Measurements from ENCODE around the gene STPG3. TPM values are rescaled to one million over a fixed set of nuclear protein-coding genes. Genes with fewer than 3 reads are reported as not detected.
A peak's percentile ranks its signal among the peaks of the same experiment; 100 is the strongest.
"Not testable (repeated sequence)": the region's sequence is repeated elsewhere in the genome, so short reads cannot be mapped to it uniquely, and the experiment has no call there.

Gene STPG3
- total RNA-seq, 1 donor from 2014 or later, result not detected

- Mint-ChIP-seq H3K36me3 (ENCODE audit: insufficient read depth) (no peaks in the 10 kb centered on the region), H3K27me3 (no peaks in the 10 kb centered on the region), H3K9me3 (ENCODE audit: low read depth) (no peaks in the 10 kb centered on the region), H3K4me1 (ENCODE audit: low read depth) (peaks cover 8% of the 10 kb centered on the region), H3K4me3 (ENCODE audit: low read depth) (peak within 1 kb of the TSS; percentile 84), H3K27ac (peak within 1 kb of the TSS; percentile 86)
- TF ChIP-seq CTCF (IDR thresholded peaks at IDR 0.05; ENCODE audit: unreplicated experiment), result no peak
- DNase-seq (ENCODE audit: low spot score, unreplicated experiment), result peak; percentile 96
Observed at GRCh38 chr9:137254624-137255447, 3.8 kb downstream of the STPG3 start, which contains the start of gene NELFB. Gene NELFB (plus strand): TSS chr9:137255327.

GRCh38 chr9:137255448-137256114 lies 4.5 kb downstream of the STPG3 start:
- peak; percentile 50 for DNase-seq (ENCODE audit: low spot score, unreplicated experiment)
- Mint-ChIP-seq H3K36me3 (ENCODE audit: insufficient read depth) (no peaks in the 10 kb centered on the region), H3K27ac (peak overlapping the region; percentile 56), H3K9me3 (ENCODE audit: low read depth) (no peaks in the 10 kb centered on the region), H3K27me3 (no peaks in the 10 kb centered on the region), H3K4me1 (ENCODE audit: low read depth) (peaks cover 8% of the 10 kb centered on the region), H3K4me3 (ENCODE audit: low read depth) (peak overlapping the region; percentile 84)
- TF ChIP-seq CTCF (IDR thresholded peaks at IDR 0.05; ENCODE audit: unreplicated experiment), result no peak

DNA sequence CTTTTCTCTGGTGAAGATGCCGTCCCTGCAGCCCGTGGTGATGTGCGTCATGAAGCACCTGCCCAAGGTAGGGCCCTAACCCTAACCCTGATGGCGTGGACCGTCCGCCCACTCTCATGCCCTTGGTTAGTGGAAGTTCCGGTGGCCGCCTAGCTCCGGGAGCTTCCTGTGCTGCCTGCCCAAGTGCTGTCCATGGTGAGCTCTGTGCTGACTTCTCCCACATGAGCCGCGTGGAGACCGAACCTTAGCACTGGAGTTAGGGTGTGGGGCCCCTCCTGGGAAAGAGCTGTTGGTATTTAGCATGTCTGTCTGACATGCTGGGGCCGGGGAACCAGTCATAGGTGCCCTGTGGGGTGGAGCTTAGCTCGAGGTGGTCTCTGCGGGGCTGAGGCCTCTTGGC lies 5.3 kb downstream of the STPG3 start:
- DNase-seq (ENCODE audit: low spot score, unreplicated experiment), result no peak
- Mint-ChIP-seq H3K4me1 (ENCODE audit: low read depth) (peaks cover 7% of the 10 kb centered on the region), H3K9me3 (ENCODE audit: low read depth) (no peaks in the 10 kb centered on the region), H3K27me3 (no peaks in the 10 kb centered on the region), H3K4me3 (ENCODE audit: low read depth) (peak overlapping the region; percentile 84), H3K27ac (no peak overlapping the region), H3K36me3 (ENCODE audit: insufficient read depth) (peaks cover under 1% of the 10 kb centered on the region)
- no peak for TF ChIP-seq CTCF (IDR thresholded peaks at IDR 0.05; ENCODE audit: unreplicated experiment)

DNA sequence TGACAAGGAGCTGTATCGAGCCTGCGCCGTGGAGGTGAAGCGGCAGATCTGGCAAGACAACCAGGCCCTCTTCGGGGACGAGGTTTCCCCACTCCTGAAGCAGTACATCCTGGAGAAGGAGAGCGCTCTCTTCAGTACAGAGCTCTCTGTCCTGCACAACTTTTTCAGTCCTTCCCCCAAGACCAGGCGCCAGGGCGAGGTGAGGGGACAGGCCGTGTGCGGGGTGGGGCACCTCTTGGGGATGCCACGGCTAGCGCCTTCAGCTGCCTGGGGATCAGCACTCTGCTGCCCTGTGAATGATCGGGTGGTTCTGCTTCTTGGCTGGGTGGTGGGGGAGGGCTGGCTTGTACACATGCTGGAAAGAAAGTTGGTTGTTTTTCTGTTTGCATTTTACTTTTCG lies 5.8 kb downstream of the STPG3 start:
- peaks cover 7% of the 10 kb centered on the region for H3K4me1 Mint-ChIP-seq (ENCODE audit: low read depth)
- no peak for TF ChIP-seq CTCF (IDR thresholded peaks at IDR 0.05; ENCODE audit: unreplicated experiment)
- H3K4me3 Mint-ChIP-seq (ENCODE audit: low read depth), result peak overlapping the region; percentile 84
- DNase-seq (ENCODE audit: low spot score, unreplicated experiment), result no peak
- no peaks in the 10 kb centered on the region for H3K9me3 Mint-ChIP-seq (ENCODE audit: low read depth)
- H3K36me3 Mint-ChIP-seq (ENCODE audit: insufficient read depth), result peaks cover 5% of the 10 kb centered on the region
- no peak overlapping the region for H3K27ac Mint-ChIP-seq
- H3K27me3 Mint-ChIP-seq, result no peaks in the 10 kb centered on the region

GRCh38 chr9:137262173-137262908 lies 11.3 kb downstream of the STPG3 start:
- not testable (repeated sequence) for H3K9me3 Mint-ChIP-seq (ENCODE audit: low read depth); DNase-seq (ENCODE audit: low spot score, unreplicated experiment); H3K27me3 Mint-ChIP-seq; H3K4me3 Mint-ChIP-seq (ENCODE audit: low read depth); H3K27ac Mint-ChIP-seq; H3K36me3 Mint-ChIP-seq (ENCODE audit: insufficient read depth); H3K4me1 Mint-ChIP-seq (ENCODE audit: low read depth)
- TF ChIP-seq CTCF (IDR thresholded peaks at IDR 0.05; ENCODE audit: unreplicated experiment), result peak; percentile 54

Data from progenitor cell of endocrine pancreas (in vitro differentiated cells).